Activated naive CD4-positive, alpha-beta T cell (primary cell): ENCODE measurements around the gene ARHGAP8.
"Not testable (repeated sequence)": the region's sequence is repeated elsewhere in the genome, so short reads cannot be mapped to it uniquely, and the experiment has no call there.

Source experiments
- DNase-seq, 4 experiments: peaks; one replicate each; lab custom pipeline; 2025; lab: John Stamatoyannopoulos, UW

ARHGAP8 gene

GRCh38 chr22:44889255-44889878, 137.0 kb downstream of the ARHGAP8 start:
- DNase-seq, result no peak

GRCh38 chr22:44890416-44891292, 138.3 kb downstream of the ARHGAP8 start:
- DNase-seq, result no peak

GRCh38 chr22:44891293-44891747, 138.9 kb downstream of the ARHGAP8 start:
- no peak for DNase-seq

GRCh38 chr22:44891791-44892190, 139.4 kb downstream of the ARHGAP8 start:
- DNase-seq, result no peak

- DNase-seq, result no peak
These were observed 139.9 kb downstream of the ARHGAP8 start for GRCh38 chr22:44892243-44892642.

GRCh38 chr22:44892803-44893730, 140.7 kb downstream of the ARHGAP8 start:
- DNase-seq, result no peak

DNA sequence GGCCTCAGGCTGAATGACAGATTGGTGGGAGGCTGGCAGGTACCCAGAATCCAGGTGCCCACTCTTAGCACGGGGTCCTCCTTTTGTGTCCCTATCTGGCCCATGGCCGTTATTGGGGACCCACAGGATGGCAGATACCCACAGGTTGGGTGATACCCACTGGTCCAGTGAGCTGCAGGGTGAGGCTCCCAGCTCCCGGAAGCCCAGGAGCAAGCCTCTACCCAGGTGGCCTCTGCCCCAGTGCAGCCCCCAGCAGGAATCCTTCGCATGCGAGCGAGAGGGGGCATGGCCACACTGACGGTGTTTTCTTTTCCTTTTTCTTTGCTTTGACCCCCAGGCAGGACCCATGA, 141.3 kb downstream of the ARHGAP8 start:
- no peak for DNase-seq

GRCh38 chr22:44894321-44894720, 141.9 kb downstream of the ARHGAP8 start:
- no peak for DNase-seq

GRCh38 chr22:44894782-44895181, 142.4 kb downstream of the ARHGAP8 start:
- no peak for DNase-seq

- DNase-seq, result no peak
These were observed 143.1 kb downstream of the ARHGAP8 start for GRCh38 chr22:44895296-44896055.

GRCh38 chr22:44898236-44898635, 145.9 kb downstream of the ARHGAP8 start:
- no peak for DNase-seq

DNA sequence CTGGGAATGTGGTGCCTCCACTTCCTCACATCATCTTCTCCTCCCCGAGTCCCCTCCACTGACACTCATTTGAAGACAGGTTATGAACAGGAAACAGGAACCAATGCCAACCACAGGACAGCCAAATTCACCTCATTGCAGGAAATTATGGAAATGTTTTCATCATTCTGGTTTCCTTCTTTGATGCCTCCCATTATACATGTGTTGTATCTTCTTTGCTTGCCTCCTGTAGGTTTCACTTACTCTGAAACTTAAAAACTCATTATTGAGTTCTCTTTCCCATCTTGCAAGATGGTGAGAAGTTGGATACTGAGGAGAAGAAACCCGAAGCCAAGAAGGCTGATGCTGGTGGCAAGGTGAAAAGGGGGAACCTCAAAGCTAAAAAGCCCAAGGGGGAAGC, 148.9 kb downstream of the ARHGAP8 start:
- no peak for DNase-seq

- DNase-seq, result not testable (repeated sequence)
These were observed 150.8 kb downstream of the ARHGAP8 start for GRCh38 chr22:44903164-44903563.

GRCh38 chr22:44904492-44905152, 152.2 kb downstream of the ARHGAP8 start:
- DNase-seq, result not testable (repeated sequence)

DNA sequence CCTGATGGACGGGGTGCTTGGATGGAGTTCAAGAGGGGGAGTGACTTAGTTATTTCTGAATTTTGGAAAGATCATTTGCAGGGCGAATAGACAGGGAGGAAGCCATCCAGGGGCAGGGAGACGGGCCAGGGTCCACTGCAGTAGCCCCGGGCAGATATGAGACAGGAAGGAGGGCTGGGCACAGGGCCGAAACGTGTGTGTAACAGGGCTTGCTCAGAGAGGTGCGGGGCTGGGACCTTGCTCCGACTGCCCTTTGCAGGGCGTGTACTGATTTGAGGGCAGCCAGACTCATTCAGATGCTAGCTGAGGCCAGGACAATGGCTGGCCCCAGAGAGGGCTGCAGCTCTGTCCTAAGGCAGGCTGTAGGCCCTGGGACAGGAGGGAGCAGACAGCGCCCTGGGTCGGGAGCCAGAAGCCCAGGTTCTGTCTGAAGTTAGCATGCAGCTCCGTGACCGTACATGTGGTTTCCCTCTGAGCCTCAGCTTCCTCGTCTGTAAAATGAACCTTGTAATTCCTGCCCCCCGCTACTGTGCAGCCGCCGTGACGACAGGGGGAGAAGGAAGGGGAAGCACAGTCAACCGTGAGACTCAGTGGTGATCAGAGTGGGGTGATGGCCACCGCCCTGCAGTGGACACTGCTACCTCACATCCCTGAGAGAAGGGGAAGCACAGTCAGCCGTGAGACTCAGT, 154.0 kb downstream of the ARHGAP8 start:
- no peak for DNase-seq

DNA sequence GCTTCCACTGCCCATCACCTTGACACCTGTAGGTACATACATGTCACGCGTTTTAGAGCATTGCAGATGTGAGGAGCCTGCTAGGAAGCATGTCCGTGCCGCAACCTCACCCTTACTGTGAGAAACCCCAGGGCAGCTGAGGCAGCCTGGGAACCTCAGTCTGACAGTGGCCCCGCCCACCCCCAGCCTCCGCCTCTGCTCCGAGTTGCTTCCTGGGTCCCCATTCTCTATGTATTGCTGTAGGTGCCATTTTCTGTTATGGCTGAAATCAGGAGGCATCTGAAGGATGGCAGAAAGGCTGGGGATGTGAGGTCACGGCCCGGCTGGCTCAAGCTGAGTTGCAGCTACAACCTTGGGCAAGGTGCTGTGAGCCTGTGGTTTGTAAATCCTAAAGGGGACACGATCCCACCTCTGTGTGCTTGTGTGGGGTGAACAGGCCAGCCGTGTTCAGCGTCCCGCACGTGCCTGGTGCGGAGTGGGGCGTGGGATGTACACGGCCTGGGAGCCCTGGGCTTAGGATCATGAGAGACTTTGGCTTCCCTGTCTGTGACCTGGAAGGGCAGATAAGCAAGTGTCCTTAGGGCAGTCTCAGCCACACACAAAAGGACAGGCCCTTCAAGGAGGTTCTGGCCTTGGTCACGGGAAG, 154.7 kb downstream of the ARHGAP8 start:
- DNase-seq, result no peak

GRCh38 chr22:44907765-44908737, 155.7 kb downstream of the ARHGAP8 start:
- no peak for DNase-seq

DNA sequence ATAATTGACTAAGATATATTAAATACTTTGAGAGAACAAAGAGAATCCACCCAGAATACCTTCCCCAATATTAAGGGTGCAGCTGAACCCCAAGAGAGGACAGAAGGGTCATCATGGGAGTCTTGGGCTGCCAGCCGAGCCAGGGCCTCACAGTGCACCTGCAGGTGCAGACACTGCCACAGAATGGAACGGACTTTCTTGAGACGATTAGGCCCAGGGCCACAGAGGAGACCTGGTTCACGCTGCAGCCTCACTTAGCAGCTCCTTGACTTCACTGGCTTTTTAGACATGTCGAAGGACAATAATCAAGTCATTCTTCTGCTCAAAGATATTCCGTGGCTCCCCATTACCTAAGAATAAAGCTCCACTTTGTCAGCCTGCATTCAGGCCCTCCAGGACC, 156.9 kb downstream of the ARHGAP8 start:
- no peak for DNase-seq
